SIG-M5 (cell line): Measurements from ENCODE around the gene ZNF668.
A peak's percentile ranks its signal among the peaks of the same experiment; 100 is the strongest.

ENCODE experiments used
- DNase-seq: peaks from one replicate; lab custom pipeline; 2025; lab: John Stamatoyannopoulos, UW

The ZNF668 gene

DNA sequence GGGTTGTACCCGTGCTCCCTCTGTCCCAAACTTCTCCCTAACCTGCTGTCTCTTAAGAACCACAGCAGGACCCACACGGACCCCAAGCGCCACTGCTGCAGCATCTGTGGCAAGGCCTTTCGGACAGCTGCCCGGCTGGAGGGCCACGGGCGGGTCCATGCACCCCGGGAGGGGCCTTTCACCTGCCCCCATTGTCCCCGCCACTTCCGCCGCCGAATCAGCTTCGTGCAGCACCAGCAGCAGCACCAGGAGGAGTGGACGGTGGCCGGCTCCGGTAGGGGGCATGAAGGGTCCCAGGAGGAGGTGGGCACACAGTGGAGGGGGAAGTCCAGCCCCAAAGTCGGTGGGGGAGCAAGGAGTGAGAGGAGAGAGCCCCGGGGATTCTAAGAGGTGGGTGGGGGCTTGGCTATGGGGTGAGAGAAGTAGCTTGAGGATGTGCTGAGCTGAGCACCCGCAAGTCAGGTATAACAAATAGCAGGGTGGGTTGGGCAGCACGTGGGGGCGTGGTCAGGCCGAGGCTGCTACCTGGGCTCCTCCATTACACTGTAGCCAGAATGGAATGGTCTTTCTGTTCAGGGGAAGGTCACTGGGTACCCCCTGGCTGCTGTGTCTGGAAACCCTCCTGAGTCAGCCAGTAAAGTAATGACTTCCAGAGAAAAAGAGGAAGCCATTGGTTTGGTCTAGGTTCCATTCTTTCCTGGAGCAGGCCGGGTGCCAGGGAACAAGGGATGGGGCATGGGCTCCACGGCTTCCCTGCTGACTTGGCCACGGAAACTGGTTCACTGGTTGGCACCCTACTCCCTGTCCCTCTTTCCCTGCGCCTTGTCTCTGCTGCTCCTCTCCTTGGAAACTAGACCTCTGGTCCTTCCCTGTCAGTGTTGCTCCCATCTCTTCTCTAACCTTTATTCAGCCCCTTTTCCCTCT, 7.7 kb upstream of the ZNF668 start:
- no peak for DNase-seq

DNA sequence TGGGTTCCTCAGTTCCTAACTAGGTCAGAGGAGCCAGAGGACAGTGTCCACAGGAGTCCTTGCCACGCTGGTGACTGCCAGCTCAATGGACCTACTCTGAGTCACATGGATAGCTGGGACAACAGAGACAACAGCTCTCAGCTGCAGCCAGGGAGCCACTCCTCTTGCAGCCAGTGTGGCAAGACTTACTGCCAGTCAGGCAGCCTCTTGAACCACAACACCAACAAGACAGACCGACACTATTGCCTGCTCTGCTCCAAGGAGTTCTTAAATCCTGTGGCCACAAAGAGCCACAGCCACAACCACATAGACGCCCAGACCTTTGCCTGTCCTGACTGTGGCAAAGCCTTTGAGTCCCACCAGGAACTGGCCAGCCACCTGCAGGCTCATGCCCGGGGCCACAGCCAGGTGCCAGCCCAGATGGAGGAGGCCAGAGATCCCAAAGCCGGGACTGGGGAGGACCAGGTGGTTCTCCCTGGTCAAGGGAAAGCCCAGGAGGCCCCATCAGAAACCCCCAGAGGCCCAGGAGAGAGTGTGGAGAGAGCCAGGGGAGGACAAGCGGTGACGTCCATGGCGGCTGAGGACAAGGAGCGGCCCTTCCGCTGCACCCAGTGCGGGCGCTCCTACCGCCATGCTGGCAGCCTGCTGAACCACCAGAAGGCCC, 6.8 kb upstream of the ZNF668 start:
- no peak for DNase-seq

DNA sequence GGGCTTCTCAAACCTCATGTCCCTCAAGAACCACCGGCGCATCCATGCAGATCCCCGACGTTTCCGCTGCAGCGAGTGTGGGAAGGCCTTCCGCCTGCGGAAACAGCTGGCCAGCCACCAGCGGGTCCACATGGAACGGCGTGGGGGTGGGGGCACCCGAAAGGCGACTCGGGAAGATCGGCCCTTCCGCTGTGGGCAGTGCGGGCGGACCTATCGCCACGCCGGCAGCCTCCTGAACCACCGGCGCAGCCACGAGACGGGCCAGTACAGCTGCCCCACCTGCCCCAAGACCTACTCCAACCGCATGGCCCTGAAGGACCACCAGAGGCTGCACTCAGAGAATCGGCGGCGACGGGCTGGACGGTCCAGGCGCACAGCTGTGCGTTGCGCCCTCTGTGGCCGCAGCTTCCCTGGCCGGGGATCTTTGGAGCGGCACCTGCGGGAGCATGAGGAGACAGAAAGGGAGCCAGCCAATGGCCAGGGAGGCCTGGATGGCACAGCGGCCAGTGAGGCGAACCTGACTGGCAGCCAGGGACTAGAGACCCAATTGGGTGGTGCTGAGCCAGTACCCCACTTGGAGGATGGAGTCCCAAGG, 6.1 kb upstream of the ZNF668 start:
- no peak for DNase-seq

DNA sequence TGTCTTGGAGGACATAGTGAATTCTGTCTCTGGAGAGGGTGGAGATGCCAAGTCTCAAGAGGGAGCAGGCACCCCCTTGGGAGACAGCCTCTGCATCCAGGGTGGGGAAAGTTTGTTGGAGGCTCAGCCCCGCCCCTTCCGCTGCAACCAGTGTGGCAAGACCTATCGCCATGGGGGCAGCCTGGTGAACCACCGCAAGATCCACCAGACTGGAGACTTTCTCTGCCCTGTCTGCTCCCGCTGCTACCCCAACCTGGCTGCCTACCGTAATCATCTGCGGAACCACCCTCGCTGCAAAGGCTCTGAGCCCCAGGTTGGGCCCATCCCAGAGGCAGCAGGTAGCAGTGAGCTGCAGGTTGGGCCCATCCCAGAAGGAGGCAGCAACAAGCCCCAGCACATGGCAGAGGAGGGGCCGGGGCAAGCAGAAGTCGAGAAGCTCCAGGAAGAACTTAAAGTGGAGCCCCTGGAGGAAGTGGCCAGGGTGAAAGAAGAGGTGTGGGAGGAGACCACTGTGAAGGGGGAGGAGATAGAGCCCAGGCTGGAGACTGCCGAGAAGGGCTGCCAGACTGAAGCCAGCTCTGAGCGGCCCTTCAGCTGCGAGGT, 5.4 kb upstream of the ZNF668 start:
- DNase-seq, result peak; percentile 17

DNA sequence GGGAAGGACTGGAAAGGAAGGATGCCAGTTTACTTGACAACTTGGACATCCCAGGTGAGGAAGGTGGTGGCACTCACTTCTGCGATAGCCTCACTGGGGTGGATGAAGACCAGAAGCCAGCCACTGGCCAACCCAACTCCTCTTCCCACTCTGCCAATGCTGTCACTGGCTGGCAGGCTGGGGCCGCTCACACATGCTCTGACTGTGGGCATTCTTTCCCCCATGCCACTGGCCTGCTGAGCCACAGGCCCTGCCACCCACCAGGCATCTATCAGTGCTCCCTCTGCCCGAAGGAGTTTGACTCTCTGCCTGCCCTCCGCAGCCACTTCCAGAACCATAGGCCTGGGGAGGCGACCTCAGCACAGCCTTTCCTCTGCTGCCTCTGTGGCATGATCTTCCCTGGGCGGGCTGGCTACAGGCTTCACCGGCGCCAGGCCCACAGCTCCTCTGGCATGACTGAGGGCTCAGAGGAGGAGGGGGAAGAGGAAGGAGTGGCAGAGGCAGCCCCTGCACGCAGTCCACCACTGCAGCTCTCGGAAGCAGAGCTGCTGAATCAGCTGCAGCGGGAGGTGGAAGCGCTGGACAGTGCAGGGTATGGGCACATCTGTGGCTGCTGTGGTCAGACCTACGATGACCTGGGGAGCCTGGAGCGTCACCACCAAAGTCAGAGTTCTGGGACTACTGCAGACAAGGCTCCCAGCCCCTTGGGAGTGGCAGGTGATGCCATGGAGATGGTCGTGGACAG, 4.7 kb upstream of the ZNF668 start:
- DNase-seq, result no peak

DNA sequence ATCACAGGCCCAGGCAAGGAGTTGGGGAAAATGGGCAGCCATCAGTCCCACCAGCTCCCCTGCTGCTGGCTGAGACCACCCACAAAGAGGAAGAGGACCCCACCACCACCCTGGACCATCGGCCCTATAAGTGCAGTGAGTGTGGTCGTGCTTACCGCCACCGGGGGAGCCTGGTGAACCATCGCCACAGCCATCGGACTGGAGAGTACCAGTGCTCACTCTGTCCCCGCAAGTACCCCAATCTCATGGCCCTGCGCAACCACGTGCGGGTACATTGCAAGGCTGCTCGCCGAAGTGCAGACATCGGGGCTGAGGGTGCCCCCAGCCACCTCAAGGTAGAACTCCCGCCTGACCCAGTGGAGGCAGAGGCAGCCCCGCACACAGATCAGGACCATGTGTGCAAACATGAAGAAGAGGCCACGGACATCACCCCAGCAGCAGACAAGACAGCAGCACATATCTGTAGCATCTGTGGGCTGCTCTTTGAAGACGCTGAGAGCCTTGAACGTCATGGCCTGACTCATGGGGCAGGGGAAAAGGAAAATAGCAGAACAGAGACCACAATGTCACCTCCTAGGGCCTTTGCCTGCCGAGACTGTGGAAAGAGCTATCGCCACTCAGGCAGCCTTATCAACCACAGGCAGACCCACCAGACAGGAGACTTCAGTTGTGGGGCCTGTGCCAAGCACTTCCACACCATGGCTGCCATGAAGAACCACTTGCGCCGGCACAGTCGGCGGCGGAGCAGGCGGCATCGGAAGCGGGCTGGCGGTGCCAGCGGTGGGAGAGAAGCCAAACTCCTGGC, 3.8 kb upstream of the ZNF668 start:
- no peak for DNase-seq

DNA sequence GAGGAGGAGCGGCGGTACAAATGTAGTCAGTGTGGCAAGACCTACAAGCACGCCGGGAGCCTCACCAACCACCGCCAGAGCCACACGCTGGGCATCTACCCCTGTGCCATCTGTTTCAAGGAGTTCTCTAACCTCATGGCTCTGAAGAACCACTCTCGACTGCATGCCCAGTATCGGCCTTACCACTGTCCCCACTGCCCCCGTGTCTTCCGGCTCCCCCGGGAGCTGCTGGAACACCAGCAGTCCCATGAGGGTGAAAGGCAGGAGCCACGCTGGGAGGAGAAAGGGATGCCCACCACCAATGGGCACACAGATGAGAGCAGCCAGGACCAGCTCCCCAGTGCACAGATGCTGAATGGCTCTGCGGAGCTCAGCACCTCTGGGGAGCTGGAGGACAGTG, 3.0 kb upstream of the ZNF668 start:
- DNase-seq, result no peak

DNA sequence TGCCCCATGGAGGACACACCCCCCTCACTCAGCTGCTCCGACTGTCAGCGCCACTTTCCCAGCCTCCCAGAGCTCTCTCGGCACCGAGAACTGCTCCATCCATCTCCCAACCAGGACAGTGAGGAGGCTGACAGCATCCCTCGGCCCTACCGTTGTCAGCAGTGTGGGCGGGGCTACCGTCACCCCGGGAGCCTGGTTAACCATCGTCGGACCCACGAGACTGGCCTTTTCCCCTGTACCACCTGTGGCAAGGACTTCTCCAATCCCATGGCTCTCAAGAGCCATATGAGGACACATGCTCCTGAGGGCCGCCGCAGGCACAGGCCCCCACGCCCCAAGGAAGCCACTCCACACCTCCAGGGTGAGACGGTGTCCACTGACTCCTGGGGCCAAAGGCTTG, 2.3 kb upstream of the ZNF668 start:
- no peak for DNase-seq

DNA sequence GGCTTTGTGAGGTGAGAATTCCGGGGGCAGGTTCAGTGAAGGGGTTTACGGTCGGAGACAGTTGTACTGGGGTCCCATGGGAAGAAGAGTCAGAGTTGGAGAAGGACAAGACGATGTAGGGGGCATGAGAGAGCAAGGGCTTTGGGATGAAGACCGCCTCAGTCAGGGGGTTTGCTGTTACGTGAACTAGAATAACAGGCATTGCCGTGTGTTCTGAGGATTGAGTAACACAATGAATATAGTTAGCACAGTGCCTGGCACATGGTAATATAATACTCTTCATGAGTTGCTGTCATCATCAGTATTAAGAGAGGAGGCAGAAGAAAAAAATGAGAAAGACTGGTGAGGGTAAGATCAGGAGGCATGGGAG, 759 bp upstream of the ZNF668 start:
- no peak for DNase-seq

DNA sequence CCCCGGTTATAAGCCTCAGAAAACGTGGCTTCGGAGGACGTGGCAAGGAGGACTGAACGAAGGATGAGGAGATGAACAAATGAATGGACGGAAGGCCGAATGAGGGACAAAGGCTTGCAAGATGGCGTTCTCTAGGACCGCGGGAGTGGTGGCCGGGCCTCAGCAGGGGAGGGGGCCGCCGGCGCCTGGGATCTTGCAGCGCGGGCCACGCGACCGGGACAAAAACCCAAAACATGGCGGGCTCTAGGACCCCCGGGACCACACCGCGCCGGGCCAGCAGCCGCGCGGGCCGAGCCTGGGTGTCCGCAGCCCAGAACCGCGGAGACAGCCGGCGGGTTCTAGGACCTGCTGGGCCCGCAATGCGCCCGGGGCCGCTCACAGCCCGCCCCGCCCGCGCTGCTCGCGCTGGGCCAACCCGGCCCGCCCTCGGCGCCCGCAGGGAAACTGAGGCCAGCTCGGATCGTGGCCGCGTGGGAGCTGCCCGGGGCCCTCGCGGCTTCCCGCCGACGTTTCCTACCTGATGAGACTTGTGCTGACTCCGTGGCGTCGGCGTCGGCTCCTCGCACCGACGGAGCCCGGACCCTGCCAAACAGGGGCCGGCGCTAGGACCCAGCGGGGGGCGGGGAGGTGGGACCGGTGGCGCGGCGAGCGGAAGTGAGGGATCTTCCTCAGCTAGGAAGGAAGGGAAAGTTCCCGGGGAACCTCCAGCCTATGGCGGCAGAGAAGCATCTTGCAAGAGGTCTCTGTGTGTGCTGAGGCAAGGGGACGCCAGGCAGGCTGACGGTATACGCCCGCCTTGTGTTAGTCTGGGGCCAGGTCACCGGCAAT, 684 bp downstream of the ZNF668 start:
- peak; percentile 37 for DNase-seq

DNA sequence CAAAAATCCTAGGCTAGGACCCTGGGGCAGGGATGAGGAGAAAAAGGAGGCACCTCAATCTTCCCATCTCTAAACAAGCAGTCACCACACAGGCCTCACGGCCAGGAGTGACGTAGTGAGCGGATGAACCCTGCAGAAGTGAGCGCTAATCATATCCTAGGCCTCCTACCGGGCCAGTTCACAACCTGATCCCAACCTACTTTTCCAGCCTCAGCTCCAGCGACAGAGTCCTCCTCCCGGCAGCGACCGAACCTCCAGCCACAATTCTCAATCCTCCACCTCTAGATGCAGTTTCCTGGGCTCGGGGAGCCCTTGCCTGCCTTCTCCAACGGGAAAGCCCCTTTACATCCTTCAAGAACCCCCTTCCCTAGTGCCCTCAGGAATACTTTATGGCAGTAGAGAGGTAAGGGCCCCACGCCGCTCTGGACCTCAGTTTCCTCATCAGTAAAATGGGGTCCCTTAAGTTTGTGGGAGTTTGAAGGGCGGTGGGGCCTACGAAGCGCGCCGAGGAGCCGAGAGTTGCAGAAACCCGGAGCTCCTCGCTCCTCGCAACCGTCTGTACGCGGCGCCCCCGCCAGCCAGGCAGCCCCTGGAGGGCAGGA, 1.4 kb downstream of the ZNF668 start:
- no peak for DNase-seq

DNA sequence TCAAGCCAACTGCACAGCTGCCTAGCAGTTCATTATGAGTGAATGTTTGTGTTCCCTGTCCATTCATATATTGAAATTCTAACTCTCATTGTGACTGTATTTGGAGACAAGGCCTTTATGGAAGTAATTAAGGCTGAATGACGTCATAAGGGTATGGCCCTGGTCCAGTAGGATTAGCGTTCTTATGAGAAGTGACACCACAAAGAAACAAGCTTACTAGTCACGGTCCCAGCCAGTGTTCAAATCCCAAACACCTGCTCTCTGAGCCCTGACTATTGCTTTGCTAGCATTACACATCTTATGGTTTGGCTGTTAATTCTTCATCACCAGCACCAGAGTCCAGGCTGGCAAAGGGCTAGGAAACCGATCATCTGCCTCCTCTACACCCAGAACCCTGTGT, 2.2 kb downstream of the ZNF668 start:
- no peak for DNase-seq

DNA sequence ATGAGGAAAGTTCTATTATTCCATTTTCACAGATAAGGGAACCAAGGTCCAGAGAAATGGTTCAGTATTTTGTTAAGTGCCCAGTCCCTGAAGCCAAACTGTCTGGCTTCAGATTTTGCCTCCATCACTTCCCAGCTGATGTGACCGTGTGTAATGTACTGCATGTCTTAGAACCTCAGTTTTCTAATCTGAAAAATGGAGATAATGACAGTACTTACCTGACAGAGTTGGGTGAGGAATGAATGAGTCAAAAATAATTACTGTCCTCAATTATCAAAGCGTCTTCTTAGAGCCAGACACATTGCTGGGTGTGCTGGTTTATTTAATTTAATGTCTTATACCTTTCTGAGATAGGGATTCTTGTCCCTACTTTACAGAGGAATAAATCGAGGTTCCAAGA, 6.7 kb downstream of the ZNF668 start:
- DNase-seq, result no peak

DNA sequence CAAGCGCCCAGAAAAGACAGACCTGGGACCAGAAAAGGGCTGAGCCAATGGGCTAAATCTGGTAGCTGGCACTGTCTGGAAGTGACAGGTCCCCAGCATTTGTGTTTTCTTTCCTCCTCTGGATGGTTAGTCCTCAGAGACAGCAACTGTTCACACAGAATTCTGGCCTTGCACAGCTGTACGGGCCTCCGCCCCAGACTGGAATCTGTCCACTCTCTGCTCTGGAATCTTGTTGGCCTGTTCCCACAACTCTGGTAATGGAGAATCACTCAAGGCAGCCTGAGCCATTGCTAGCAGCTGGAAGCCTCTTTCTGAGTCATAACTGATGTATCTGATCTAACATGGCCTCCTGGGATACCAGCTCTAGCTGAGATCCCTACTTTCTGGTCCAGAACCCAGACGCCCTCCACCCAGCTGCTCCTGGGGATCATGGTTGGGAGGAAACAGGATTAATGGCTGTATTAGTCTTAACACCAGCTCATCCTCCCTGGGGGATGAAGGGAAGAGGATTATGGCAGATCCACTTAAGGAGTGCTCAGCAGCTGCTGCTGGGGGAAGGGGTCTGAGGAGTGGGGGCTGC, 9.1 kb downstream of the ZNF668 start:
- no peak for DNase-seq

DNA sequence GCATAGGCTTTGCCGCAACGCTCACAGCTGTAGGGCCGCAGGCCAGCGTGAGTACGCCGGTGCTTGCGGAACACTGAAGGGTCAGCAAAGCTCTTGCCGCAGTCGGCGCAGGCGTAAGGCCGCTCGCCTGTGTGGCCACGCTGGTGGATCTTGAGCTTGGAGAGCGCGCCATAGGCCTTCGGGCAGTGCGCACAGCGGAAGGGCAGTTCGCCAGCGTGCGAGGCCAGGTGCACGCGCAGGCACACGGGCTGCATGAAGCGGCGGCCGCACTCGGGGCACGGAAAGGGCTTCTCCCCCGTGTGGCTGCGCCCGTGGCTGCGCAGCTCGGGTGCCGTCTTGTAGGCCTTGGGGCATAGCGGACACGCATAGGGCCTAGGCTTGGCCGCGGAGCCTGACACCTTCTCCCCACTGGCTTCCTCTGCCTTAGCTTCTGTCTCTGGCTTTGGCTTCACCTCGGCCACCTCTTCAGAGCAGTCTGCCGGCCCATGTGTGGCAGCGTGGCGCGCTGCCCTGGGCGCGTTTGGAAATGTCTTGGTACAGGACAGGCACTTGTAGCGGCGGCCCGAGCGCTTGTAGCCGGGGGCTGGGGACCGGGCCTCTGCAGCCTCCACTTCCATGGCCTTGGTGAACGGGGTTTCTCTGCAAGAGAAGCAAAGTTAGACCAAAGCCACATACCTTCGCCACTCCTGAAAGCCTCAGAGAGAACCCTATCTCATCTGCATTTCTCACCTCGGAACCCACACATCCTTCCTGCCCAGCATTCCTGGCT, 10.0 kb downstream of the ZNF668 start:
- no peak for DNase-seq

DNA sequence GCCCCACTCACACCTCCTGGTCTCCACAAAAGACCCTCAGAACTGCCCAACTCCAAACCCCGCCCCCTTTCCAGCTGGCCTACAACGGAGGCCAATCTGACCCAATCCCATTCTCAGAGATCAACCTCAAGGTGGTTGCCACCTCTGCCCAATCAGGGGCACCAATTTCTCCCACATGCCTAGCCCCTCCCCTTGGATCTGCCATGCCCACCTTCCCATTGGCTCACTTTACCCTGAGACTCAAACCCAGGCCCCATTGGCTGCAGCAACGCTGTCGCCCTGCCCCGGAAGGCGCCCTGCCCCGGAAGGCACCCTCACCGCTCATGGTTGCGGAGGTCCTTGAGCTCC, 10.6 kb downstream of the ZNF668 start:
- DNase-seq, result no peak

DNA sequence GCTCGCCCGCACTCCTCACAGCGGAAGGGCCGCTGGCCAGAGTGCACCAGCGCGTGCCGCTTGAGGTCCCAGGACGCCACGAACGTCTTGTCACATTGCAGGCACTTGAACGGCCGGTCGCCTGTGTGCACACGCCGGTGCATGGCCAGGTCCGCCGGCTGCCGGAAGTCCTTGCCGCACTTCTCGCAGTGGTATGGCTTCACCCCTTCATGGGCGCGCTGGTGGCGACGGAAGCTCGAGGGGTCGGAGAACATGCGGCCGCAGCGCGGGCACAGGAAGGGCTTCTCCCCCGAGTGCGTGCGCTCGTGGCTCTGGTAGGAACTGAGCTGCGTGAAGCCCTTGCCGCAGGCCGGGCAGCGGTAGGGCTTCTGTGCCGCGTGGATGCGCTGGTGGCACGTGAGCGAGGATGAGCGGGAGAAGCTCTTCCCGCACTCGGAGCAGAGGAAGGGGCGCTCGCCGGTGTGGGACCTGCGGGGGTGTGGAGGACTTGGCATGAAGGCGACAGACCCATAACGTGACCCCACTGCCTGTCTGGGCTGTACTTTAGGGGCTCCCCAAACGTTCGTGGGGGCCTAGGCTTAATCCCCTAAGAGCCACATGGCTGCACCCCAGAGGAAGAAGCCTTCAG, 12.1 kb downstream of the ZNF668 start:
- DNase-seq, result no peak

DNA sequence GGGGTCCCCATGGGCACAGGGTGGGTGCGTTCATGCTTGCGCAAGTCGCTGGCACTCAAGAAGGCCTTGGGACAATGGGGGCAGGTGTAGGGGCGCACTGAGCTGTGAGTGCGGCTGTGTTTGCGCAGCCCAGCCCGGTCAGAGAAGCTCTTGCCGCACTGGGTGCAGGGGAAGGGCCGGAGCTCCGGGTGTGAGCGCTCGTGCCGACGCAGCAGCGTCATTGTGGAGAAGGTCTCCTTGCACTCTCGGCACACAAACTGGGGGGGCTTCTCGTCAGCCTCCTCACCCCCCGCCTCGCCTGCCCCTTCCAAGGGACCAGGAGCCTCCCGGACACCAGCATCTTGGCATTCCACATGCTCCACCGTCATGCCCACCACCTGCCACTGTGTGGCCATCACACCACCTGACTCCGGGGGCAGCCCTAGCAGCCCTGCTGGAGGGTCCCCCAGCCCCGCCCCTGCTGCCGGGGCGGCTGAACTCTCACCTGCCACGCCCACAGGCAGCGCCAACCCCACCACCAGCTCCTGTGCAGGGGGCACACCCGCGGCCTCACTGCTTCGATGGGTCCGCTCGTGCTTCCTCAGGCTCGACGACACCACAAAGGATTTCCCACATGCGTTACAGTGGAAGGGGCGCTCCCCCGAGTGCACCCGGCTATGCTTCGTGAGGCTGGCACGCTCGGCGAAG, 12.8 kb downstream of the ZNF668 start:
- no peak for DNase-seq
